ENCODE results near the gene ZBTB49. TPM values are rescaled to one million over a fixed set of nuclear protein-coding genes. Genes with fewer than 3 reads are reported as not detected.

Gene ZBTB49
- total and polyA plus RNA-seq, 2 donors (not counting 3 experiments of a cell fraction or from before 2014, with no cell fraction given), result 3.8 to 5.8 TPM

GRCh38 chr4:4356106-4357041 is 66.3 kb downstream of the ZBTB49 start:
- dilution Hi-C loops (cut with MboI; ENCODE audit: extremely low pct_ligation_motif_present, low sequenced_read_pairs) (no loop called here), intact Hi-C loops (cut with micrococcal nuclease) (no loop called here)
- FAIRE-seq, result no peak
- Histone ChIP-seq H3K79me2 (ENCODE audit: control insufficient read depth, insufficient read depth, low read length) (no peaks in the 10 kb centered on the region), H3K9ac (replicated peaks; ENCODE audit: extremely low read depth, insufficient read depth, low read length) (no peak overlapping the region), H3K27me3 (ENCODE audit: control insufficient read depth in 2 of 2, insufficient read depth in 2 of 2, low read length in 2 of 2) (peaks cover 2 to 4% of the 10 kb centered on the region in 2 experiments), H3K27ac (ENCODE audit: insufficient read depth, low read depth, low read length) (no peak overlapping the region), H3K4me3 (replicated peaks in 1 of 3; ENCODE audit: insufficient read depth in 1 of 3, low read depth in 1 of 3, low read length in 3 of 3) (no peak overlapping the region), H3K4me2 (ENCODE audit: insufficient read depth, low read length) (no peak overlapping the region), H3K4me1 (ENCODE audit: control insufficient read depth, extremely low read depth, insufficient read depth, low read length) (no peaks in the 10 kb centered on the region), H2AFZ (ENCODE audit: low read depth, low read length) (no peak overlapping the region), H3K36me3 (ENCODE audit: control insufficient read depth in 2 of 2, extremely low read depth in 1 of 2, insufficient read depth in 2 of 2, low read length in 2 of 2) (no peaks in the 10 kb centered on the region), H3K9me3 (replicated peaks; ENCODE audit: control insufficient read depth, insufficient read depth, low read length) (no peaks in the 10 kb centered on the region), H3K9me1 (replicated peaks; ENCODE audit: control insufficient read depth, extremely low read depth, insufficient read depth, low read length) (no peaks in the 10 kb centered on the region), H4K20me1 (replicated peaks; ENCODE audit: control insufficient read depth, extremely low read depth, insufficient read depth, low read length) (no peaks in the 10 kb centered on the region)
- ChIA-PET CTCF (interaction anchor here (1.3 kb wide), 1 partner anchor 9 kb away, joined by 3 read pairs; no protein-coding TSS in a partner anchor), POLR2A (no interaction called here)
- DNase-seq (ENCODE audit: low read depth, low spot score), result no peak
- TF ChIP-seq POLR2AphosphoS5 (IDR thresholded peaks at IDR 0.05; ENCODE audit: insufficient read depth, low read depth, low read length) (no peak), JUN (IDR thresholded peaks at IDR 0.05; ENCODE audit: borderline replicate concordance, insufficient read depth, insufficient read length, low read depth) (no peak), FOS (IDR thresholded peaks at IDR 0.05; ENCODE audit: borderline replicate concordance, insufficient read depth, low read length) (no peak), POLR2A (IDR thresholded peaks at IDR 0.05; ENCODE audit: low read depth, low read length) (no peak), MYC (IDR thresholded peaks at IDR 0.05; ENCODE audit: low read depth, low read length) (no peak), EZH2 (IDR thresholded peaks at IDR 0.05; ENCODE audit: borderline replicate concordance, low read depth, low read length, severe bottlenecking) (no peak)
- TF ChIP-seq, protein P1, sequence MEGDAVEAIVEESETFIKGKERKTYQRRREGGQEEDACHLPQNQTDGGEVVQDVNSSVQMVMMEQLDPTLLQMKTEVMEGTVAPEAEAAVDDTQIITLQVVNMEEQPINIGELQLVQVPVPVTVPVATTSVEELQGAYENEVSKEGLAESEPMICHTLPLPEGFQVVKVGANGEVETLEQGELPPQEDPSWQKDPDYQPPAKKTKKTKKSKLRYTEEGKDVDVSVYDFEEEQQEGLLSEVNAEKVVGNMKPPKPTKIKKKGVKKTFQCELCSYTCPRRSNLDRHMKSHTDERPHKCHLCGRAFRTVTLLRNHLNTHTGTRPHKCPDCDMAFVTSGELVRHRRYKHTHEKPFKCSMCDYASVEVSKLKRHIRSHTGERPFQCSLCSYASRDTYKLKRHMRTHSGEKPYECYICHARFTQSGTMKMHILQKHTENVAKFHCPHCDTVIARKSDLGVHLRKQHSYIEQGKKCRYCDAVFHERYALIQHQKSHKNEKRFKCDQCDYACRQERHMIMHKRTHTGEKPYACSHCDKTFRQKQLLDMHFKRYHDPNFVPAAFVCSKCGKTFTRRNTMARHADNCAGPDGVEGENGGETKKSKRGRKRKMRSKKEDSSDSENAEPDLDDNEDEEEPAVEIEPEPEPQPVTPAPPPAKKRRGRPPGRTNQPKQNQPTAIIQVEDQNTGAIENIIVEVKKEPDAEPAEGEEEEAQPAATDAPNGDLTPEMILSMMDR (IDR thresholded peaks at IDR 0.05; ENCODE audit: extremely low read depth in 1 of 2, insufficient read depth in 1 of 2, low read depth in 1 of 2, low read length in 2 of 2), result no peak
- BruUV-seq (replicated peaks), result no TSS peak

Measured in endothelial cell of umbilical vein (primary cell).